Ammon's horn (tissue), 1 donor: ENCODE data around the gene GZMA.

Experiments used
- DNase-seq: peaks from one replicate; pipeline ENCODE4 v3.0.0-alpha.2; 2016; ENCODE audit warnings: low spot score

The GZMA gene

DNA sequence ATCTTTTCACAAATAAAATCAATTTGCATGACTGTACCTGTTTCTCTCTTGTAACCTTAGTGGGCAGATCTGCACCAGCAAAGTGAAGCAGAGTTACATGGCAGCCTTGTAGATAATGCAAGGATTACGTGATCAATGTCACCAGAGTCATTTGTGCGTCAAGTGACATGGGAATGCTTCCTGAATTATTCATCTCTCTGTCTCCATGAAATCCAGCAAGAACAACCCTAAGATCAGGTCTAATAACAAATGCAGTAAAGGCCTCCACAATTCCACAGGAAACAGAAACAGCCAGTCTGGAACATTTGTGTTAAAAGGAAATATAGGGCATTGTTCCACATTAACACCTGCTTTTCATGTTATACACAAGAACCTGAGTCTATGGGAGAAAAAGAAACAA lies 7.8 kb downstream of the GZMA start:
- DNase-seq, result no peak

DNA sequence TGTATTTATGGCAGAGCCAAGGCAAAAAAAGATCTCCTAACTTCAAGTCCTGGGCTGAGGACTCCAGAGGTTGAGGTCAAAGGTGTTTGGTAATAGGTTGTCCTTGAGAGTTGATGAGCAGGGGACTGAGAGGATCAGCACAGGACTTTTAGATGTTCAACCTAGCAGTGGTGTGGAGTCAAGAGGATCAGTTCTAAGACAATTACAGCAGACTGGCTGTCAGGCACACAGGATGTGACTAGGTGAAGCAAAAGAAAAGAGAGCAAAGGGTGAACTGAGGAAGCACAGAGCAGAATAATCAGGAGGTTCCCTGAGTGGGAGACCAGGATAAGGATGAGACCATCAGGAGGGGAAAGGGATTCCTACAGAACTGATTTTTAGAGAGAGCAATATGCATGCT lies 10.9 kb downstream of the GZMA start:
- DNase-seq, result no peak

DNA sequence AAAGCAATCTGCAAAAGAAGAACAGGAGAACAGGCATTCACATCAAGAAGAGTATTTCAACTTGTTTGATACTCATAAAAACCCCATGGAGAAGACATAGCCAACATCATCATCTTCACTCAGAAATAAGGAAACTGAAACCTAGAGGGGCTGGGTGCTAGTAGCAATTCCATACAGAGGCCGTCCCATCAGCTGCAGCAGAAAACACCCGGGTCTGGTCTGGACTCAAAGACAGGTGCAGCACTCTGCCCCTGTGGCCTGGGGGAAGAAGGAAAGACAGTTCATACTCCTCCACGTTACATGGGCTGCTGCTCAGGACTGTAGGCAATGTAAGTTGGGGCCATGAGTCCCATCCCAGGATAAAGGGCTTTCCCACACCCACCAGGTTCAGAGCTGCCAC lies 11.6 kb downstream of the GZMA start:
- no peak for DNase-seq

DNA sequence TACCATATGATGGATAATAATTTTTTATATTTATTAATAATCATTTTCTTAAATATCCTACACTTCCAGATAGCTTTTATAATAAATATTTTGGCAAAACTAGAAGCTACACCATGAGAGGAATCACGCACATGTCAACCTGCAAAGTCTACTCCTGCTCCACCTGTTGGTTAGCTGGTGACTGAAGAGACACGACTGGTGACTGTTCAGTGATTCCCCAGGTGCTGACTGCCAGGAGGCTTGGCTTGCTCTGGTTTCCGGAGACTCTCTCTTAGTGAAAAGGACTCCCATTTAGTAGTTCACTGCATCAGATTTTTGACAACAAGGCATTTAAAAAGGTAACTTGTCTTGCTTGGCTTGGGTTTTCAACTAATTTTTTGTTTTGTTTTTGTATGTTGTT lies 20.9 kb downstream of the GZMA start:
- no peak for DNase-seq

DNA sequence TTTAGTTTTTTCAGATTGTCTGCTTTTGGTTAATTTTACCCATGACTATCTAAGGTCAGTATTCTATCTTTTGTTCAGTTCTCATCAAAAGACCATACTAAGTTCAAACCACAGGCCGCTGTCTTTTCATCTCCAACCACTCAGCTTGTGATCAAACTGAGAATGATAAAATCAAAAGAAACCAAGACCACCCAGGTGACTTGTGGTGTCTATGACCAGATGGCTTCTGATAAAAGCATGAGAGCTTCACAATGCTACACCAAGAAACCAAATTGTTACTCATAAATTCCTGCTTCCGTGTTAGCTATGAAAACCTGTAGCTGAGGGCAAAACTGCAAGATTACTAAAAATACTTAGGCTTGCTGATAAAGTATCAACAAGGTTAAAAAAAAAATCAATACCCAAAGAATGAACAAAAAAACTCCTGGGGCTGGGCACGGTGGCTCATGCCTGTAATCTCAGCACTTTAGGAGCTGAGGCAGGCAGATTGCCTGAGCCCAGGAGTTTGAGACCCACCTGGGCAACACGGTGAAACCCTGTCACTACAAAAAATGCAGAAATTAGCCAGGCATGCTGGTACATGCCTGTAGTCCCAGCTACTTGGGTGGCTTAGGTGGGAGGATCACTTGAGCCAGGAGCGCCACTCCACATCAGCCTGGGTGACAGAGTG lies 31.7 kb downstream of the GZMA start:
- no peak for DNase-seq

DNA sequence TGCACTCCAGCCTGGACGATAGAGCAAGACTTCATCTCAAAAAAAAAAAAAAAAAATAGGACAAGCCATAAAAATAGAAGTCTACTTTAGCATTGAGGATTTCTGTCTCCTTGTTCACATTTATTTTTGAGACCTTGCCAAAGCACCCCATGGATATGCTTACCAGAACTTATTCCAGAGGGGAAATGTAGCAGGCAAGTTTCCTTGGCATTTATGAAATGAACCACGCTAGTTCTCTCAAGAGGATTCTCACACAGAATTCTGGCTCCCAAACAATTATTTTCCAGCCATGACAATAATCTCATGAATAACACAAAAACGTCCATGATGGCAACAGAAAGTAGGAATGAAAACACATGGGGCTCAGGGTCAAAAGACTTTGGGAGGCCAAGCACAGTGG lies 34.1 kb downstream of the GZMA start:
- DNase-seq, result no peak

DNA sequence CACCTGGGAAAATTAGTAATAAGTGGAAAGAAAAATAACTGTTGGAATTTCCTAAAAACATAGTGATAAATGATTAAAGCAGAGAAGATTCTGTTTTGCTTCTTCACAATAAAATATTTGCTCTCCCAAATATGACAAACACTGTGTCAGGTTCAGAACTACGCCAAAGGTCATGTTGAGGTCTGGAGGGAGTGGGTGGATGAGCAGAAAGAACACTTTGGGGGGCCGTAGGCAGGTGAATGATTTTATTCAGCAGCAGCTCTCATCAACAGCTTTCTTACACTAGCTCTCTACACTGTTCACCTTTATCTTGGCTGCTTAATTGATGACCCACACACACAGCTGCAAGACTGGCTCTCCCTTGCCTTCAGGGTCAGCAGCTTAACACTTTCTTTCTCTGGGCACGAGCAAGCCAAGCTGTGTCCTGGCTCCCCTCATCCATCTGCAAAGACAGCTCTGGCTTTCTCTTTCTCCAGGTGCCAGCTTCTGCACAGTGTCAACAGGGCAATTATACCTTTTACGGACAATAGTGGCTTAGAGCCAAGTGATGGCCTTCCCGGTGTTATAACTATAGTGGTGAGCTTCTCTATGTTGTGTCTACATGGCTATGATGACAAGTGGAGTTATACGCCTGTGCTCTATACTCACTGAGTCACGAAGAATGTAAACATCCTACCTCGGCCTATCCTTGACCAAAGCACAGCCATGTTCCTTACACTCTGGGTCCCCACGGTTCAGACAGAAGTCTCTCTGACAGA lies 38.6 kb downstream of the GZMA start:
- no peak for DNase-seq

DNA sequence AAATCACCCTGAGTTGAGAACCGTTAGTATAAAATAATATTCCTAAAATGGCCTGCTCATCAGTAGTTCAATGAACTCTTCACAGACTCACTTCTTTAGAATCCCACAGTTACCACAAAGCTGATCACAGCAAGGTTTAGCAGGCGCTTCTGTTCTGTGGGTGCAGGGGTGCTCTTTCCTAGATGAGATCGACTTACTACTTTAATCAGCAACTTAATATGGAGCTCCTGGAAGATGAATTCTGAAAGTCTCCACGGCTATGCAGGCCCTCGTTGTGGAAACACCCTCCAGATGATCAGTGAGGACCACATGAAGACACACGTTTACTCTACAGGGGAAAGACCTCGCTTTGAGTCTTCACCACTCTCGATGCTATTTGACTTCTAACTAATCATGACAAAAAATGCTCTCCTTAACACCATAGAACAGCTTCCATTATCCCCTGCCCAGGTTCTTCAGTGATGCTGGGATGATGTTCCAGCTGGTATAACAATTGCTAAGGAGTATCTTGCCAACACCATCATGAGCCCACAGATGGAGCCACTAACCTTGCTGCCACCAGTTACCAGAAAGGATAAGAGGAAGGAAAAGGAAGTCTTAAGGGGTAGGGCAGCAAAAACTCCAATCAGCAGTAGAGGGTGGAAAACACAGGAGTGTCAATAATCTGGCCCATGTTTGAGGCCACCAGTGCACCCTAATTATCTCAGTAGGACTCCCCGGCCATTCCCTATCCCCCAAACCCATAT lies 39.7 kb downstream of the GZMA start:
- no peak for DNase-seq

DNA sequence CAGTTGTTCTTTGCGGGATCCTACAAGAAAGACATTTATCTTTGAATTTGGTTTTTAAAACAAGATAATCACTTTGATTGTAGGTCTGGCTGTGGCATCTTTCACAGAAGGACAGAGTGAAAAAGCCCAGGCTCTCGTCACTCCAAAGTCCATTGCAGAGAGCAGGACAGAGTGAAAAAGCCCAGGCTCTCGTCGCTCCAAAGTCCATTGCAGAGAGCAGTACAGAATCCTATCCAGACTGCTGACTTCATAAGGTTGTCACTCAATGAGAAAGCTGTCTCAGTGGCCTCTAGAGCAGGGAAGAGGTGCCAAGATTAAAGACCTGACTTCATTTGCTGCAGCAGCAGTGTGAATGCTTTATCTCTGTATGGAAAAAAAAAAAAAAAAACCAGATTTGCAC lies 41.2 kb downstream of the GZMA start:
- DNase-seq, result no peak

DNA sequence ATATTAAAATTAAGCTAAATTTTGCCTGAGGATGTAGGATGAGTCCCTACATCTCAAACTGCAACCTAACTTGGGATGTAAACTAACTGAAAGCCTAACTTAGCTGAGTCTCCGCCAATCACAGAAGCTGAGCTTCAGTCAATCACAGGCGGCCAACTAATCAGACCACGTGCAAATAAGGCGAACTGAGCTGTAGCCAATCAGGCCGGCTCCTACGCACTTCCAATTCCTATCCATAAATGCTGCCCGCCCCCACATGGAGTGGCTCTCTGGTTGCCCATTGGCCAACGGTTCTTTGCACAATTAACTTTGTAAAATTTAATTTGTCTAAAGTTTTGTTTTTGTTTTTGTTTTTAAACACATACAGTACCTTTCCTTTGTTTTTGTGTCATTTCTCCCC lies 43.6 kb downstream of the GZMA start:
- no peak for DNase-seq

DNA sequence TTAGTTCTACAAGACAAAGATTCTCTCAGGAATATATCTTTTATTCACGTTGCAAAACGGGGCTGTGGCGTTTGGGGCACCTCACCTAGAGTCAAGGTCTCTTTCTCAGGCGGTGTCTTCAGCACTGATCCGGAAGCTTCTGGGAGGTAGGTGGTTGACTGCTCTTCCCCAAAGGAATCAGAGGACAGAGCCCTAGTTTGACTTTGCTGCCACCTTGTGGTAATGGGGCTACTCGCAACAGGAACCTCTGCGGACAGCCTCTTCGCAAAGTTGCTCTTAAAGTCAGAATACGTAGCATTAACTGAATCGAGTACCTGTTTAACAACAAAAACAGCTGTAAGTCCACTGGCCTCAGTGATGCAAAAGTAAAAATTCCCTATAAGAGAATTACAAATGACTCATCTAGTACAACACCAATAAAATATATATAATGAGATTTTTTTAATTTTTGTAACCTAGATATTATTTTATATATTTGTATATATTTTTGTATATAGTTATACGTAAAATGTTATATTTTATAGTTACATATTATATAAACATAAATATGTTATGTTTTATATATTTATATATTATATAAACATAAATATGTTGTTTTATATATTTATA lies 44.2 kb downstream of the GZMA start:
- DNase-seq, result peak; percentile 88

DNA sequence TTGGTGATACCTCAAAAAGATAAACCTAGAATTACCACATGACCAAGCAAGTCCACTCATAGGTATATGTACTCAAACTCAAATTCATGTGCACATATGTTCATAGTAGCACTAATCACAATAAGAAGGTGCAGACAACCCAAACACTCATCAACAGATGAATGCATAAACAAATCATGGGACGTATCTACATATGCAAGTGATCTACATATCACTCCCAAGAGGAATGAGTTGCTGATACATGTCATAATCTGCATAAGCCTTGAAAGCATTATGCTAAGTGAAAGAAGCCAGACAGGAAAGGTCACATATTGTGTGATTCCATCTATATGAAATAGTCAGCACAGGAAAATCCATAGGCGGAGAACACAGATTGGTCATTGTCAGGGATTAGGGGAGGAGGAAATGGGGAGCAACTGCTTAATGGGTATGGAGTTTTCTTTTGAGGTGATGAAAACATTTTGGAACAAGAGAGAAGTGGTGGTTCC lies 46.9 kb downstream of the GZMA start:
- DNase-seq, result no peak

DNA sequence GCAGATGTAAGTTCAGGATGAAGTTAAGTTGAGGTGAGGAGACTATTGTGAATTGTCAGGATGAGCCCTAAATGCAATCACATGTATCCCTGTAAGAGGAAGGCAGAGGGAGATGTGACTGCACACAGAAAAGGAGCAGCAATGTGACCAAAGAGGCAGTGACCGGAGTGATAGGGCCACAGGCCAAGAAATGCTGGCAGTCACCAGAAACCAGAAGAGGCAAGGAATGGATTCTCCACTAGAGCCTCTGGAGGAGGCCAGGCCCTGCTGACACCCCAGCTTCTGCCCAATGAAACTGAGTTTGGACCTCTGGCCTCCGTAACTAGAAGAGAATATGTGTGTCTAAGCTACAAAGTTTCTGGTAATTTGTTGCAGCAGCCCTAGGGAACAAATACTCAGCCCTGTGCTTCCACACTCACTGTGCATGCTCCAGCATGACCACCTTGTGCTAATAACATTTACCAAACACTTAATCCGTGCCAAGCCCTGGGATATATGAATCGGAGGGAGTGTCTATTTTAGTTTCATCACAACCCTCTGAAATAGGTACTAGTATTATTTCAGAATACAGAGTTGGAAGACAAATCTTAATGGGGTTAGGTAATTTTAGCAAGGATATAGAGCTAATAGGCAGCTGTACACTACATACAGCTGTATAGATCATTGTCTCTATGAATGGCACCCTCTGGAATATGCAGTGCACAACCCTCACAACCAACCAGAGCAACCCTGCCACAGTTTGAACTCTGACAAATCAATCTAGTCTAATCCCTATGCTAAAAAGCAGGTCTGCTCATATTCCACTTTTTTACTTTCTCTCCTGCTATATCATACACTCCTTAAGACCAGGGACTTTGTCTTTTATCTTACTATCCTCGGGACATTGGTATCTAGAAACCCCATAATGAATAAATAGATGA lies 49.7 kb downstream of the GZMA start:
- DNase-seq, result no peak

DNA sequence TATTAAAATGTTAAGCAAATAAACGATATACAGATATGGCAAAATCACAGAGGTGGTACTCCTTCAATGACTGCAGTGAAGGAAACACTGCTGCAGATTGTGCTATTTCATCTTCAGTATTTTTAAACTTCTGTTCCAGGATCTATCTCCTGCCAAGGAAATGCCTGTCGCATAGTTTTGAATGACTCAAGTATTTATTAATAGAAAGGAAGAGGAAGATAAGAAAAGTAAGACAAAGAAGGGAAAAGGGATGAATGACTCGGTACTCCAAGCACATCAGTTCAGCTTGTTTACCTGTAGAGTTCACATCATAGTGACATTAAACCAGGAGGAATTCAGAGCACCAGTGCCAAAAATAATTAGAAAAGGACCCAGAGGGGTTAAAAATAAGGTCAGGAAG lies 52.4 kb downstream of the GZMA start:
- DNase-seq, result no peak
